Prostate gland (tissue), 2 donors: ENCODE data around the gene TOMM40L.

ENCODE experiments used
- CTCF ChIP-seq, 4 experiments: fragments of 200-600 bp in 2 of 4; fragments of 450-650 bp in 2 of 4; sonication (generic) in 2 of 4; IDR thresholded peaks; 1 replicate in 3 of 4; 2 replicates in 1 of 4; pipeline ENCODE4 v1.5.1; 2016 to 2019; ENCODE audit warnings: antibody characterized with exemption in 4 of 4, mild to moderate bottlenecking in 2 of 4, moderate library complexity in 2 of 4
- POLR2A ChIP-seq: fragments of 450-650 bp; IDR thresholded peaks from one replicate; pipeline ENCODE4 v1.6.1; 2016; ENCODE audit warnings: antibody characterized with exemption, mild to moderate bottlenecking
- POLR2AphosphoS5 ChIP-seq: sonication (generic); formaldehyde crosslinking; IDR thresholded peaks from one replicate; pipeline ENCODE4 v1.6.1; 2017; ENCODE audit warnings: antibody characterized with exemption

GRCh38 chr1:161196521-161197451 lies 29.1 kb upstream of the TOMM40L start:
- TF ChIP-seq CTCF (IDR thresholded peaks at IDR 0.05) (no peak), POLR2A (no peak), POLR2AphosphoS5 (no peak)
